Stomach (tissue), 4 donors: Measurements from ENCODE around the gene FBXO8.

Experiments
- EP300 ChIP-seq: sonication (generic); formaldehyde crosslinking; IDR thresholded peaks from one replicate; pipeline ENCODE4 v1.6.1; 2017; ENCODE audit warnings: antibody characterized with exemption
- POLR2A ChIP-seq, 4 donors: fragments of 450-650 bp; IDR thresholded peaks; one replicate each; pipeline ENCODE4 v1.6.1; 2016; ENCODE audit warnings: antibody characterized with exemption in 4 of 4, control low read depth in 2 of 4, mild to moderate bottlenecking in 1 of 4, moderate library complexity in 1 of 4
- POLR2AphosphoS5 ChIP-seq, 3 donors: sonication (generic); formaldehyde crosslinking; IDR thresholded peaks; one replicate each; pipeline ENCODE4 v1.6.1; 2016; ENCODE audit warnings: antibody characterized with exemption in 3 of 3
- TF ChIP-seq, protein P1 (sequence below), 7 experiments: fragments of 450-650 bp in 4 of 7; fragments of 200-600 bp in 3 of 7; sonication (generic) in 3 of 7; IDR thresholded peaks; one replicate each; pipeline ENCODE4 v1.5.1; 2016 to 2019; ENCODE audit warnings: antibody characterized with exemption in 7 of 7, control low read depth in 2 of 7, mild to moderate bottlenecking in 1 of 7

DNA sequence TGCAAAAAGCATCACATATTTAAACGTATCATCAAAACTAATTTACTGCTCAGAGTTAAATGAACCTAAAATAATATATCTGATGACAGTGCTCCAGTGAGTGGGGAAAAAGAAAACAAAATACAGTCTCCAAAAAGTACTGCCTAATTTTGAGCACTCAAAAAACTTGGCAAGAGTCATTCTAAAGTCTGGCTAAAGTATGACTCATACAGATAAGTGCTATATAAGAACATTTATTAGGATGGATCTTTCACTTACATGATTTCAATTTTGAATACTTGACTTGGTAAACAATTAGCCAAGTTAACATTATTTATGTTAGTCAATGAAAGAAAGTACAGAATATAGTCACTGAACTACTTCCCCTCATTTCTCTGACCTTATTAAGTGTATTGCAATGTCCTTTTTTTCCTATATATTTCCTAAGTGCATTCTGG, 27.2 kb downstream of the FBXO8 start:
- TF ChIP-seq, protein P1, sequence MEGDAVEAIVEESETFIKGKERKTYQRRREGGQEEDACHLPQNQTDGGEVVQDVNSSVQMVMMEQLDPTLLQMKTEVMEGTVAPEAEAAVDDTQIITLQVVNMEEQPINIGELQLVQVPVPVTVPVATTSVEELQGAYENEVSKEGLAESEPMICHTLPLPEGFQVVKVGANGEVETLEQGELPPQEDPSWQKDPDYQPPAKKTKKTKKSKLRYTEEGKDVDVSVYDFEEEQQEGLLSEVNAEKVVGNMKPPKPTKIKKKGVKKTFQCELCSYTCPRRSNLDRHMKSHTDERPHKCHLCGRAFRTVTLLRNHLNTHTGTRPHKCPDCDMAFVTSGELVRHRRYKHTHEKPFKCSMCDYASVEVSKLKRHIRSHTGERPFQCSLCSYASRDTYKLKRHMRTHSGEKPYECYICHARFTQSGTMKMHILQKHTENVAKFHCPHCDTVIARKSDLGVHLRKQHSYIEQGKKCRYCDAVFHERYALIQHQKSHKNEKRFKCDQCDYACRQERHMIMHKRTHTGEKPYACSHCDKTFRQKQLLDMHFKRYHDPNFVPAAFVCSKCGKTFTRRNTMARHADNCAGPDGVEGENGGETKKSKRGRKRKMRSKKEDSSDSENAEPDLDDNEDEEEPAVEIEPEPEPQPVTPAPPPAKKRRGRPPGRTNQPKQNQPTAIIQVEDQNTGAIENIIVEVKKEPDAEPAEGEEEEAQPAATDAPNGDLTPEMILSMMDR (IDR thresholded peaks at IDR 0.05) = no peak
- TF ChIP-seq POLR2A (IDR thresholded peaks at IDR 0.05) (no peak), EP300 (no peak), POLR2AphosphoS5 (IDR thresholded peaks at IDR 0.05) (no peak)
